Pulmonary artery endothelial cell (primary cell): ENCODE data around the gene AFAP1L1. TPM values are rescaled to one million over a fixed set of nuclear protein-coding genes. Genes with fewer than 3 reads are reported as not detected.

Experiments
- DNase-seq: peaks from one replicate; pipeline ENCODE4 v3.0.0-alpha.2; 2011; ENCODE audit warnings: low read depth, low spot score
- total RNA-seq: library from RNA; depleted of rRNA; stranded (reverse); fragments of >200 nt; gene quantifications from 2 replicates; pipeline ENCODE4 v1.2.3, GENCODE V29; 2014

The AFAP1L1 gene
- total RNA-seq, 1 donor from 2014 or later: 150 TPM

GRCh38 chr5:149284501-149284900 lies 12.8 kb downstream of the AFAP1L1 start:
- DNase-seq: no peak

GRCh38 chr5:149285153-149285552 lies 13.5 kb downstream of the AFAP1L1 start:
- DNase-seq: no peak

GRCh38 chr5:149288436-149288835 lies 16.8 kb downstream of the AFAP1L1 start:
- DNase-seq: peak; percentile 89

- DNase-seq: peak; percentile 78
Measured at GRCh38 chr5:149289301-149289700, 17.6 kb downstream of the AFAP1L1 start.

GRCh38 chr5:149294872-149295829 lies 23.5 kb downstream of the AFAP1L1 start:
- no peak for DNase-seq

- no peak for DNase-seq
Measured at GRCh38 chr5:149297340-149298025, 25.8 kb downstream of the AFAP1L1 start.

GRCh38 chr5:149298163-149298562 lies 26.5 kb downstream of the AFAP1L1 start:
- DNase-seq: no peak

GRCh38 chr5:149298842-149299404 lies 27.3 kb downstream of the AFAP1L1 start:
- DNase-seq: peak; percentile 91

- DNase-seq: no peak
Measured at GRCh38 chr5:149299451-149300054, 27.9 kb downstream of the AFAP1L1 start.

GRCh38 chr5:149300441-149300840 lies 28.8 kb downstream of the AFAP1L1 start:
- DNase-seq: no peak

GRCh38 chr5:149301049-149301743 lies 29.5 kb downstream of the AFAP1L1 start:
- DNase-seq: no peak

GRCh38 chr5:149301744-149302380 lies 30.2 kb downstream of the AFAP1L1 start:
- no peak for DNase-seq

GRCh38 chr5:149302641-149303040 lies 31.0 kb downstream of the AFAP1L1 start:
- DNase-seq: no peak

GRCh38 chr5:149303210-149303609 lies 31.6 kb downstream of the AFAP1L1 start:
- DNase-seq: no peak

GRCh38 chr5:149304195-149305078 lies 32.8 kb downstream of the AFAP1L1 start:
- DNase-seq: no peak

- DNase-seq: no peak
Measured at GRCh38 chr5:149309354-149309753, 37.7 kb downstream of the AFAP1L1 start.

GRCh38 chr5:149310488-149310887 lies 38.8 kb downstream of the AFAP1L1 start:
- no peak for DNase-seq

- peak; percentile 94 for DNase-seq
Measured at GRCh38 chr5:149310947-149311658, 39.4 kb downstream of the AFAP1L1 start.
